CD8-positive, alpha-beta memory T cell (primary cell): ENCODE results near the gene BOC. TPM values are rescaled to one million over a fixed set of nuclear protein-coding genes. Genes with fewer than 3 reads are reported as not detected.

Experiments used
- CTCF ChIA-PET: fragments of 350-600 bp; sonication (Branson Sonifier 250); formaldehyde crosslinking; loops from one replicate; lab custom pipeline; 2021; ENCODE audit warnings: antibody characterized with exemption; lab: Charles Lee
- POLR2A ChIA-PET: fragments of 350-600 bp; sonication (Branson Sonifier 250); formaldehyde crosslinking; loops from one replicate; lab custom pipeline; 2021; ENCODE audit warnings: antibody characterized with exemption; lab: Charles Lee
- DNase-seq, 5 donors: peaks; one replicate each; pipeline versions ENCODE4 v3.0.0 to v3.0.0-alpha.2; 2020 to 2022; ENCODE audit warnings: mixed read lengths in 1 of 5
- H3K27ac ChIP-seq: one replicate; pipeline ENCODE4 v1.7.0; 2013; ENCODE audit warnings: low read depth, mild to moderate bottlenecking, low read length, moderate library complexity
- H3K27me3 ChIP-seq: 2 replicates; pipeline ENCODE4 v1.7.0; 2013; ENCODE audit warnings: low read length, mild to moderate bottlenecking; ENCODE audit not compliant: insufficient read depth, poor library complexity, severe bottlenecking
- H3K36me3 ChIP-seq: 2 replicates; pipeline ENCODE4 v1.7.0; 2013; ENCODE audit warnings: mild to moderate bottlenecking, low read length, moderate library complexity; ENCODE audit not compliant: insufficient read depth
- H3K4me1 ChIP-seq: 2 replicates; pipeline ENCODE4 v1.7.0; 2013; ENCODE audit warnings: mild to moderate bottlenecking, low read length, moderate library complexity; ENCODE audit not compliant: insufficient read depth
- H3K4me3 ChIP-seq: 2 replicates; pipeline ENCODE4 v1.7.0; 2013; ENCODE audit warnings: mild to moderate bottlenecking, low read length
- H3K9me3 ChIP-seq: 2 replicates; pipeline ENCODE4 v1.7.0; 2013; ENCODE audit warnings: mild to moderate bottlenecking, low read length
- H3K27ac Mint-ChIP-seq, 8 donors: one replicate each; pipeline ENCODE4 v1.8.0; 2020 to 2021; ENCODE audit warnings: mixed read lengths in 8 of 8, mild to moderate bottlenecking in 6 of 8, inconsistent platforms in 3 of 8, moderate library complexity in 3 of 8
- H3K27me3 Mint-ChIP-seq, 2 donors: one replicate each; pipeline ENCODE4 v1.8.0; 2020 to 2021; ENCODE audit warnings: mixed read lengths in 2 of 2, mild to moderate bottlenecking in 1 of 2, moderate library complexity in 1 of 2
- H3K36me3 Mint-ChIP-seq, 3 donors: one replicate each; pipeline ENCODE4 v1.8.0; 2020 to 2021; ENCODE audit warnings: mixed read lengths in 3 of 3, inconsistent platforms in 1 of 3, mild to moderate bottlenecking in 1 of 3
- H3K4me1 Mint-ChIP-seq, 3 donors: one replicate each; pipeline ENCODE4 v1.8.0; 2020 to 2021; ENCODE audit warnings: mixed read lengths in 3 of 3, inconsistent platforms in 1 of 3, mild to moderate bottlenecking in 1 of 3
- H3K4me3 Mint-ChIP-seq, 7 donors: one replicate each; pipeline ENCODE4 v1.8.0; 2020 to 2021; ENCODE audit warnings: mixed read lengths in 7 of 7, mild to moderate bottlenecking in 6 of 7, moderate library complexity in 4 of 7, inconsistent platforms in 2 of 7
- H3K9me3 Mint-ChIP-seq, 5 donors: one replicate each; pipeline ENCODE4 v1.8.0; 2020 to 2022; ENCODE audit warnings: mixed read lengths in 5 of 5, mild to moderate bottlenecking in 3 of 5, moderate library complexity in 2 of 5, inconsistent platforms in 1 of 5
- polyA plus RNA-seq: library from polyadenylated mRNA; unstranded; fragments of 300-500 nt; fragmentation: Illumina TruSeq; gene quantifications from one replicate; pipeline ENCODE4 v1.2.3, GENCODE V29; 2021
- total RNA-seq, 2 experiments: library from RNA; stranded (reverse); gene quantifications; one replicate each; pipeline ENCODE4 v1.2.3, GENCODE V29; 2021

BOC gene
- total and polyA plus RNA-seq, 3 experiments from 2014 or later: not detected

- POLR2A ChIA-PET: no interaction called here
- peaks cover 1 to 10% of the 10 kb centered on the region in 2 donors for H3K27me3 Mint-ChIP-seq
Observed at GRCh38 chr3:113273011-113273410, 61.7 kb downstream of the BOC start.

GRCh38 chr3:113273604-113274378 lies 62.4 kb downstream of the BOC start:
- H3K9me3 ChIP-seq: no peaks in the 10 kb centered on the region
- ChIA-PET POLR2A (no interaction called here), CTCF (no interaction called here)
- no peaks in the 10 kb centered on the region for H3K36me3 Mint-ChIP-seq
- no peak overlapping the region for H3K4me3 Mint-ChIP-seq
- H3K27me3 ChIP-seq: no peaks in the 10 kb centered on the region
- no peak overlapping the region for H3K27ac ChIP-seq
- DNase-seq: no peak
- peaks cover 0 to 7% of the 10 kb centered on the region in 2 donors for H3K27me3 Mint-ChIP-seq
- no peaks in the 10 kb centered on the region for H3K36me3 ChIP-seq
- no peak overlapping the region for H3K4me3 ChIP-seq
- H3K4me1 Mint-ChIP-seq: peaks cover 2 to 11% (median 8%) of the 10 kb centered on the region in 3 donors
- no peaks in the 10 kb centered on the region for H3K9me3 Mint-ChIP-seq
- H3K4me1 ChIP-seq: no peaks in the 10 kb centered on the region
- H3K27ac Mint-ChIP-seq: no peak overlapping the region

More at GRCh38 chr3:113273011-113273410, 61.7 kb downstream of the BOC start:
- H3K9me3 ChIP-seq: no peaks in the 10 kb centered on the region
- H3K36me3 Mint-ChIP-seq: no peaks in the 10 kb centered on the region
- H3K27me3 ChIP-seq: no peaks in the 10 kb centered on the region
- DNase-seq: no peak
- no peaks in the 10 kb centered on the region for H3K9me3 Mint-ChIP-seq
- H3K27ac ChIP-seq: no peak overlapping the region
- H3K4me3 ChIP-seq: no peak overlapping the region
- H3K4me1 Mint-ChIP-seq: peaks cover 2 to 11% (median 8%) of the 10 kb centered on the region in 3 donors
- no peak overlapping the region for H3K27ac Mint-ChIP-seq
- H3K4me1 ChIP-seq: no peaks in the 10 kb centered on the region
- no peaks in the 10 kb centered on the region for H3K36me3 ChIP-seq
- CTCF ChIA-PET: no interaction called here
- no peak overlapping the region for H3K4me3 Mint-ChIP-seq

GRCh38 chr3:113274425-113275257 lies 63.3 kb downstream of the BOC start:
- no peaks in the 10 kb centered on the region for H3K9me3 ChIP-seq
- no peak overlapping the region for H3K4me3 ChIP-seq
- Mint-ChIP-seq H3K9me3 (no peaks in the 10 kb centered on the region), H3K4me3 (no peak overlapping the region), H3K4me1 (peaks cover 2 to 11% (median 8%) of the 10 kb centered on the region in 3 donors), H3K27me3 (peaks cover 0 to 7% of the 10 kb centered on the region in 2 donors), H3K36me3 (no peaks in the 10 kb centered on the region), H3K27ac (no peak overlapping the region)
- H3K36me3 ChIP-seq: no peaks in the 10 kb centered on the region
- H3K4me1 ChIP-seq: no peaks in the 10 kb centered on the region
- no peak overlapping the region for H3K27ac ChIP-seq
- POLR2A ChIA-PET: no interaction called here
- CTCF ChIA-PET: interaction anchor here (0.7 kb wide), 1 partner anchor 9 kb away, joined by 3 read pairs; no protein-coding TSS in a partner anchor
- H3K27me3 ChIP-seq: no peaks in the 10 kb centered on the region
- DNase-seq: no peak

GRCh38 chr3:113275258-113275556 lies 63.9 kb downstream of the BOC start:
- Histone ChIP-seq H3K4me3 (no peak overlapping the region), H3K36me3 (no peaks in the 10 kb centered on the region), H3K27me3 (no peaks in the 10 kb centered on the region), H3K9me3 (no peaks in the 10 kb centered on the region), H3K4me1 (no peaks in the 10 kb centered on the region), H3K27ac (no peak overlapping the region)
- no peak for DNase-seq
- peaks cover 0 to 7% of the 10 kb centered on the region in 2 donors for H3K27me3 Mint-ChIP-seq
- H3K4me1 Mint-ChIP-seq: peaks cover 2 to 11% (median 8%) of the 10 kb centered on the region in 3 donors
- no peak overlapping the region for H3K27ac Mint-ChIP-seq
- H3K9me3 Mint-ChIP-seq: no peaks in the 10 kb centered on the region
- CTCF ChIA-PET: interaction anchor here (0.7 kb wide), 1 partner anchor 9 kb away, joined by 3 read pairs; no protein-coding TSS in a partner anchor
- POLR2A ChIA-PET: no interaction called here
- no peak overlapping the region for H3K4me3 Mint-ChIP-seq
- H3K36me3 Mint-ChIP-seq: no peaks in the 10 kb centered on the region

- Histone ChIP-seq H3K27me3 (no peaks in the 10 kb centered on the region), H3K4me1 (no peaks in the 10 kb centered on the region), H3K4me3 (no peak overlapping the region), H3K27ac (no peak overlapping the region), H3K9me3 (no peaks in the 10 kb centered on the region), H3K36me3 (no peaks in the 10 kb centered on the region)
- Mint-ChIP-seq H3K27me3 (peaks cover 0 to 11% of the 10 kb centered on the region in 2 donors), H3K36me3 (no peaks in the 10 kb centered on the region), H3K4me3 (no peak overlapping the region), H3K9me3 (no peaks in the 10 kb centered on the region), H3K27ac (no peak overlapping the region), H3K4me1 (peaks cover 2 to 11% (median 8%) of the 10 kb centered on the region in 3 donors)
- CTCF ChIA-PET: no interaction called here
- no peak for DNase-seq
- POLR2A ChIA-PET: no interaction called here
Observed at GRCh38 chr3:113275583-113275928, 64.2 kb downstream of the BOC start.

GRCh38 chr3:113275929-113276750 lies 64.8 kb downstream of the BOC start:
- no peaks in the 10 kb centered on the region for H3K9me3 Mint-ChIP-seq
- no peak for DNase-seq
- no peak overlapping the region for H3K4me3 ChIP-seq
- no peaks in the 10 kb centered on the region for H3K4me1 ChIP-seq
- no peak overlapping the region for H3K27ac ChIP-seq
- H3K27ac Mint-ChIP-seq: peak overlapping the region in 1 of 8 donors; percentile 2
- no peaks in the 10 kb centered on the region for H3K9me3 ChIP-seq
- peaks cover 2 to 11% (median 8%) of the 10 kb centered on the region in 3 donors for H3K4me1 Mint-ChIP-seq
- H3K36me3 ChIP-seq: no peaks in the 10 kb centered on the region
- H3K27me3 Mint-ChIP-seq: peaks cover 0 to 14% of the 10 kb centered on the region in 2 donors
- no peaks in the 10 kb centered on the region for H3K27me3 ChIP-seq
- ChIA-PET POLR2A (no interaction called here), CTCF (interaction anchor here (1.1 kb wide), 1 partner anchor 12 kb away, joined by 3 read pairs; no protein-coding TSS in a partner anchor)
- peak overlapping the region in 3 of 7 donors; percentile 11 to 54 (median 51) for H3K4me3 Mint-ChIP-seq
- no peaks in the 10 kb centered on the region for H3K36me3 Mint-ChIP-seq

- POLR2A ChIA-PET: no interaction called here
- Histone ChIP-seq H3K27ac (no peak overlapping the region), H3K4me3 (no peak overlapping the region)
Observed at GRCh38 chr3:113276751-113277080, 65.4 kb downstream of the BOC start.

More at GRCh38 chr3:113276751-113277080, 65.4 kb downstream of the BOC start:
- Mint-ChIP-seq H3K4me3 (no peak overlapping the region), H3K27ac (no peak overlapping the region), H3K9me3 (no peaks in the 10 kb centered on the region), H3K4me1 (peaks cover 2 to 11% (median 8%) of the 10 kb centered on the region in 3 donors), H3K36me3 (no peaks in the 10 kb centered on the region), H3K27me3 (peaks cover 0 to 14% of the 10 kb centered on the region in 2 donors)
- Histone ChIP-seq H3K4me1 (no peaks in the 10 kb centered on the region), H3K27me3 (no peaks in the 10 kb centered on the region), H3K9me3 (no peaks in the 10 kb centered on the region), H3K36me3 (no peaks in the 10 kb centered on the region)
- no peak for DNase-seq
- CTCF ChIA-PET: interaction anchor here (1.1 kb wide), 1 partner anchor 12 kb away, joined by 3 read pairs; no protein-coding TSS in a partner anchor
